Fibroblast of the conjunctiva (primary cell): ENCODE results near the gene PLCD1.

Source experiments
- DNase-seq: peaks from one replicate; pipeline ENCODE4 v3.0.0-alpha.2; 2010; ENCODE audit warnings: low read depth

The PLCD1 gene

GRCh38 chr3:37964146-37964545 is 65.3 kb downstream of the PLCD1 start:
- DNase-seq = no peak

GRCh38 chr3:37963635-37964034 is 65.8 kb downstream of the PLCD1 start:
- no peak for DNase-seq

- no peak for DNase-seq
Observed at GRCh38 chr3:37963016-37963415, 66.4 kb downstream of the PLCD1 start.

- DNase-seq = no peak
Observed at GRCh38 chr3:37961622-37962431, 67.6 kb downstream of the PLCD1 start.

GRCh38 chr3:37957539-37957936 is 71.9 kb downstream of the PLCD1 start:
- no peak for DNase-seq
